IPS-15b (cell line): ENCODE measurements around the gene ABCC1.
A peak's percentile ranks its signal among the peaks of the same experiment; 100 is the strongest.
"Not testable (repeated sequence)": the region's sequence is repeated elsewhere in the genome, so short reads cannot be mapped to it uniquely, and the experiment has no call there.

ENCODE experiments used
- H3K27me3 ChIP-seq: one replicate; pipeline ENCODE4 v1.6.1; 2013; ENCODE audit warnings: low read length; ENCODE audit not compliant: control insufficient read depth, insufficient read depth
- H3K36me3 ChIP-seq: one replicate; pipeline ENCODE4 v1.6.1; 2013; ENCODE audit warnings: low read length; ENCODE audit not compliant: control insufficient read depth, insufficient read depth
- H3K4me1 ChIP-seq: one replicate; pipeline ENCODE4 v1.6.1; 2013; ENCODE audit warnings: mild to moderate bottlenecking, low read length; ENCODE audit not compliant: control insufficient read depth, insufficient read depth
- H3K4me3 ChIP-seq: one replicate; pipeline ENCODE4 v1.5.1; 2013; ENCODE audit warnings: low read depth, low read length
- H3K9ac ChIP-seq: one replicate; pipeline ENCODE4 v1.6.1; 2013; ENCODE audit warnings: low read depth, mild to moderate bottlenecking, low read length
- H3K9me3 ChIP-seq: one replicate; pipeline ENCODE4 v1.6.1; 2013; ENCODE audit warnings: mild to moderate bottlenecking, low read length; ENCODE audit not compliant: control insufficient read depth, insufficient read depth

ABCC1 gene

DNA sequence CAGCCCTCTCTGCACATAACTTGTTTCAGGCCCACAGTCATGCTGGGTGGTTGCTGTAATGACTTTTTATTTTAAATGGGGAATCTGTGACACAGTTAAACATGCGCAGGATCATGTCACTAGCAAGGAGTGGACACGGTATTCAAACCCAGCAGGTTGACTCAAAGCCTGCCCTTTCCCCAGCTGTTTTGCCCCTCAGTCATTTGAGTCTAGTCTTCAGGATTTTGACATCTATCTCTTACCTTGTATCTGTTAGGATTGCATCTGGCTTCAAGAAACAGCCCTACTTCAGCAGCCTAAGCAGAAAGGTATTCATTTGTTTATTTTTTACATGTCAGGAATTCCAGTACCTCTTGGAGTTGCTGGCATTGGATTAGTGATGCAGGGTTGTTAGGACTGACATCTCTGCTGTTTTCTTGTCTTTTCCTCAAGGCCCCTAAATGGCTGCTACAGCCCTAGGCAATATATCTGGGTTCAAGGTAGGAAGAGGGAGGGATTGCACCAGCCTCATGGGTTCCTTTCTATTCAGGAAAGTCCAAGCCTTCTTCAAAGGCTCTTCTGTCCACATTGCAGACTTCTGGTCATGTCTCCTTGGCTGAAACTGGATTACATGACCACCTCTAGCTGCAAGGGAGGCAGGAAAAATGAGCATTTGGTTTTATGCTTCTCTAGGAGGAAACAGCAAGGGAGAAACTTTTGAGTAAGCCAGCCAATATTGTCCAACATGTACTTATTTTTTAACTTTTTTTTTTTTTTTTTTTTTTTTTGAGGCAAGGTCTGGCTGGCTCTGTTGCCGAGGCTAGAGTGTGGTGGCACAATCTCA, 22.8 kb downstream of the ABCC1 start:
- Histone ChIP-seq H3K36me3 (no peaks in the 10 kb centered on the region), H3K27me3 (no peaks in the 10 kb centered on the region), H3K4me3 (peak overlapping the region; percentile 38), H3K9ac (no peak overlapping the region), H3K4me1 (peaks cover 19% of the 10 kb centered on the region), H3K9me3 (no peaks in the 10 kb centered on the region)

DNA sequence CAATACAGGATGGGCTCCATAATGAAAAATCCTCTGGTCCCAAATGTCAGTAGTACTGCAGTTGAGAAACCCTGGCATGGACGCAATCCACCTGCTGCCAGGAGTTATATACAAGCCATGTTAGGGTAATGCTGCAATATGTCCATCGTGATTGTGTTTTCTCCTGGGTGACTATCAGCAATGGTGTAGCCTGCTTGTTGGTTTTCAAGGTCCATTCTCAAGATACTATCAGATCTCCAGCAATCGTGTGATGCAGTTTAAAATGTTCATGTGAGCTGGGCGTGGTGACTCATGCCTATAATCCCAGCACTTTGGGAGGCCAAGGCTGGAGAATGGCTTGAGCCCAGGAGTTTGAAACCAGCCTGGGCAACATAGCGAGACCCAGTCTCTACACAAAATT, 24.0 kb downstream of the ABCC1 start:
- H3K4me3 ChIP-seq, result no peak overlapping the region
- H3K9ac ChIP-seq, result no peak overlapping the region
- no peaks in the 10 kb centered on the region for H3K9me3 ChIP-seq
- no peaks in the 10 kb centered on the region for H3K27me3 ChIP-seq
- peaks cover 19% of the 10 kb centered on the region for H3K4me1 ChIP-seq
- H3K36me3 ChIP-seq, result no peaks in the 10 kb centered on the region

DNA sequence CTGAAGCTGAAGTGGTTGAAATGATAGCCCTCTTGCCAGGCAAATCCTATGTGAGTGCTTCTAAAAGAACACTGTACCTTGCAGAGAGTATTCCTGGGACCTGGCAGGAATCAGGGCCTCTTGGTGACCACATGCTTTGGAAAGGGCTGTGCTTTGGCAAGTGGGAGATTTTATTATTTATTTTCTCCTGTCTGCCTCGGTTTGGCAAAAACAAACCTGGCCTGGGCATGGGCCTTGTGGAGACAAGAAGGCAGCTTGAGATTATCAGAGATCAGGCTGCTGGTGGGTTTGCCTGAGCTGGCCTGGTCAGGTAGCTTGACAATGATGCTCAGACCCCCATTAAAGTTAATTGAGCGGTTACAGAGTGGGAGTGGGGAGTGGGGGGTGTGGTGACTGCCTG, 24.6 kb downstream of the ABCC1 start:
- Histone ChIP-seq H3K36me3 (peaks cover under 1% of the 10 kb centered on the region), H3K4me3 (no peak overlapping the region), H3K9me3 (peaks cover 3% of the 10 kb centered on the region), H3K27me3 (no peaks in the 10 kb centered on the region), H3K9ac (no peak overlapping the region), H3K4me1 (peaks cover 19% of the 10 kb centered on the region)

DNA sequence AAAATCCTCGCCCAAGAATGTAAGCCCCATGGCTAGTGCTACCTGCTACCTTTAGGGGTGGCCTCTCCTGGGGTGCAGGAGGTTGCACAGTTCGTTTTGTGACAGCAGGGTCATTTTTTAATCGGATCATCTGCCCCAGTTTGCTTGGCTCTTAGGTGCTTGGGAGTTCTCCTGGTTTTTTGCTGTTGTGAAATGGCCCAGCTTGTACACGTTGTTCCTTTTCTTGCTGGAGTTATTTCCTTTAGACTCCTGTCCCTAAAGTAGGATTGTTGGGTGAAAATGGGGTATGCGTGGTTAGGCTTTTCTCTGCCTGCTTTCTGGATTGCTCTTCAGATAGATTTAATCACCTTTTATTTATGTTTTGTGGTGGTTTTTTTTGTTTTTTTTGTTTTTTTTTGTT, 25.8 kb downstream of the ABCC1 start:
- peaks cover 7% of the 10 kb centered on the region for H3K36me3 ChIP-seq
- H3K4me1 ChIP-seq, result peaks cover 16% of the 10 kb centered on the region
- H3K27me3 ChIP-seq, result no peaks in the 10 kb centered on the region
- H3K9ac ChIP-seq, result no peak overlapping the region
- no peak overlapping the region for H3K4me3 ChIP-seq
- H3K9me3 ChIP-seq, result peaks cover 14% of the 10 kb centered on the region

DNA sequence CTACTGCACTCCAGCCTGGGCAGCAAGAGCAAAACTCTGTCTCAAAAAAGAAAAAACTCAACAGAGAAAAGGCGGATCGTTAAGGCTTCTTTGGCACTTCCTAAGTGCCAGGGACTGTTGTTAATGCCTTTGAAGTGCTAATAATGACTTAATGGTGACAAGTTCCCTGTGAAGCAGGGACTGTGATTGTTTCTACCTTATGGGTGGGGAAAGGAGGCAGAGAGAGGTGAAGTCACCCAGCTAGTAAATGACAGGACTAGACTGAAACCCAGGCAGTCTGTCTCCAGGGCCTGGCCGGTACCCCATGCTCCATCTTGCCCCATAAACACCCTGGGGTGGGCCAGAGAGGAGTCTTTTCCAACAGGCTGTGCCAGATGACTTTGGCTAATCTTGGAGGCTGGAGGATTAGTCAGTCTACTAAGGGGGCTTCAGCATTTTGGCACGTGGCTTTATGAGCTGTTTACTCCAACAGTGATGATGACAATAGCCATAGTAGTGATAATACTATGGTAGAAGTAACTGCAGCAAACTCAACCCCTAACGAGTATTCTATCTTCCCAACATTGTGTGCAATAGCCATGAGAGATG, 26.9 kb downstream of the ABCC1 start:
- H3K27me3 ChIP-seq, result no peaks in the 10 kb centered on the region
- no peak overlapping the region for H3K9ac ChIP-seq
- H3K9me3 ChIP-seq, result peaks cover 26% of the 10 kb centered on the region
- no peak overlapping the region for H3K4me3 ChIP-seq
- peaks cover 9% of the 10 kb centered on the region for H3K4me1 ChIP-seq
- peaks cover 14% of the 10 kb centered on the region for H3K36me3 ChIP-seq

DNA sequence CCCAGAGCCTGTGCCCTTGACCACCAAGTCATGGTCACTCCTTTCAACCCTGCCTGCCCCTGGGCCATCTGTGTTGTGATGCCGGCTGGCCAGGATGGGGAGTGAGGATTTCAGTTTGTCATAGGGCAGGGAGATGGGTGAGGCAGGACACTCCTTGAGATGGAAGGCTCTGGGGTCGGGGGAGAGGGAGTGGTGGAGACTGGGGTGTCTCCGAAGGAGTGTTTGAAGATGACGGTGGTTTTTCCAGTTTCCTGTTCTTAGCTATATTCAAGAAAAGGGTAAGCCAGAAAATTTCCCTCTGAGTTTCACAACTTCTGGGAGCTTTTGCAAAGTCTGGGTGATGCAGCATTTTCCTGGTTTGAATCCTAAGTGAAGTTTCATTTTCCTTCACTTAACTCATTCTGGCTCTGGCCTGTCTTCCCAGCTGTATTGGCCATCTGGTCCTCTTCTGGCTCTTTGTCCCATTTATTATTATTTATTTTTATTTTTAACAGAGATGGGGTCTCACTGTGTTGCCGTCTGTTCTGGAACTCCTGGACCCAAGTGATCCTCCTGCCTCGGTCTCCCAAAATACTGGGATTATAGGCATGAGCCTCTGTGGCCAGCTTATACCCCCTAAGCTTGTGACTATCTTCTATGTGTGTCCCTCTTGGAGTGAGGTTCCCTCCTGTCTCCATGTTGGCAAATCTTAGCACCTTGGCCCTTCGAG, 27.7 kb downstream of the ABCC1 start:
- Histone ChIP-seq H3K9ac (no peak overlapping the region), H3K9me3 (peaks cover 27% of the 10 kb centered on the region), H3K27me3 (no peaks in the 10 kb centered on the region), H3K4me3 (no peak overlapping the region), H3K4me1 (peaks cover 9% of the 10 kb centered on the region), H3K36me3 (peaks cover 19% of the 10 kb centered on the region)

DNA sequence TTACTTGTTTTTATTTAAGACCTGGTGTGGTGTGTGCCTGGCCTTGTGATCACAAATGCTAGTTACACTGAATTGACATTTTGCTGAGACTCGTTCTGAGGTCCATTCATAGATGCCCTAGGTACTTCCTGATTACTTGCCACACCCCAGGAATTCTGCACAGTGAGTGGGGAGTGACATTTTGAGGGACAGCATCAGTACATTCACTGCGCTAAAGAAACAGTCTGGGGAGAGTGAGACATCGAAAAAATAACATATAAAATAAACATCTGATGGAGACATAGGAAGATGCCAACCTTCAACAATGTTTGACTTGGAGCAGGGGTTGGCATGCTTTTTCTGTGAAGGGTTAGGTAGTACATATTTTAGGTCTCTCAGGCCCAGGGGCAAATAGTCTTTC, 30.4 kb downstream of the ABCC1 start:
- no peaks in the 10 kb centered on the region for H3K27me3 ChIP-seq
- no peak overlapping the region for H3K9ac ChIP-seq
- no peak overlapping the region for H3K4me3 ChIP-seq
- peaks cover 27% of the 10 kb centered on the region for H3K9me3 ChIP-seq
- peaks cover 9% of the 10 kb centered on the region for H3K4me1 ChIP-seq
- H3K36me3 ChIP-seq, result peaks cover 19% of the 10 kb centered on the region

DNA sequence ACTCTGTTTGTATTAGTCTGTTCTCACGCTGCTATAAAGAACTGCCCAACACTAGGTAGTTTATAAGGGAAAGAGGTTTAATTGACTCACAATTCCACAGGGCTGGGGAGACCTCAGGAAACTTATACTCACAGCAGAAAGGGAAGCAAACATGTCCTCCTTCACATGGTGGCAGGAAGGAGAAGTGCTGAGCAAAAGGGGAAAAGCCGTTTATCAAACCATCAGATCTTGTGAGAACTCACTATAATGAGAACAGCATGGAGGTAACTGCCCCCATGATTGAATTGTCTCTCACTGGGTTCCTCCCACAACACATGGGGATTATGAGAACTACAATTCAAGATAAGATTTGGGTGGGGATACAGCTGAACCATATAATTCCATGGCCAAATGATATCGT, 30.9 kb downstream of the ABCC1 start:
- Histone ChIP-seq H3K4me3 (no peak overlapping the region), H3K9me3 (peaks cover 27% of the 10 kb centered on the region), H3K27me3 (no peaks in the 10 kb centered on the region), H3K36me3 (peaks cover 19% of the 10 kb centered on the region), H3K9ac (no peak overlapping the region), H3K4me1 (peaks cover 5% of the 10 kb centered on the region)

DNA sequence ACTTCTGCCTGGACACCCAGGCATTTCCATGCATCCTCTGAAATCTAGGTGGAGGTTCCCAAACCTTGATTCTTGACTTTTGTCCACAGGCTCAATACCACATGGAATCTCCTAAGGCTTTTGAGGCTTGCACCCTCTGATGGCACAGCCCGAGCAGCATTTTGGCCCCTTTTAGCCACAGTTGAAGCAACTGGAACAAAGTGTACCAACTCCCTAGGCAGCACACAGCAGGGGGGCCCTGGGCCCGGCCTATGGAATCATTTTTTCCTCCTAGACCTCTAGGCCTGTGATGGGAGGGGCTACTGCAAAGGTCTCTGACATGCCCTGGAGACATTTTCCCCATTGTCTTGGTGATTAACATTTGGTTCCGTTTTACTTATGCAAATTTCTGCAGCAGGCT, 32.0 kb downstream of the ABCC1 start:
- peaks cover 19% of the 10 kb centered on the region for H3K36me3 ChIP-seq

DNA sequence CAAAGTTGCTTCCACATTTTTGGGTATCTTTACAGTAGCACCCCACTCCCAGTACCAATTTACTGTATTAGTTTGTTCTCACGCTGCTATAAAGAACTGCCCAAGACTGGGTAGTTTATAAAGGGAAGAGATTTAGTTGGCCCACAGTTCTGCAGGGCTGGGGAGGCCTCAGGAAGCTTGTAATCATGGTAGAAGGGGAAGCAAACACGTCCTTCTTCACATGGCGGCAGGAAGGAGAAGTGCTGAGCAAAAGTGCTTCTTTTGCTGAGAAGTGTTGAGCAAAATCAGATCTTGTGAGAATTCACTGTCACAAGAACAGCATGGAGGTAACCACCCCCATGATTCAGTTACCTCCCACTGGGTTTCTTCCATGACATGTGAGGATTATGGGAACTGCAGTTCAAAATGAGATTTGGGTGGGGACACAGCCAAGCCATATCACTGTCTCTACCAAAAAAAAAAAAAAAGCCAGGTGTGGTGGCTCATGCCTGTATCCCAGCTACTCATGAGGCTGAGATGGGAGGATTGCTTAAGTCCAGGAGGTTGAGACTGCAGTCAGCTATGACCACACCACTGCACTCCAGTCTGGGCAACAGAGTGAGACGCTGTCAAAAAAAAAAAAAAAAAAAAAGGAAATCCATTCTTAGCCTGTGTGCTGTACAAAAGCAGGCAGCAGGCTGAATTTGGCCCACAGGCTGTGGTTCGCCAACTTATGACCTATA, 32.9 kb downstream of the ABCC1 start:
- Histone ChIP-seq H3K9me3 (peaks cover 27% of the 10 kb centered on the region), H3K36me3 (peaks cover 23% of the 10 kb centered on the region)
- not testable (repeated sequence) for H3K27me3 ChIP-seq, H3K4me1 ChIP-seq, H3K4me3 ChIP-seq, H3K9ac ChIP-seq

More for the DNA sequence above, 32.0 kb downstream of the ABCC1 start:
- no peaks in the 10 kb centered on the region for H3K27me3 ChIP-seq
- no peak overlapping the region for H3K4me3 ChIP-seq
- peaks cover 3% of the 10 kb centered on the region for H3K4me1 ChIP-seq
- H3K9ac ChIP-seq, result no peak overlapping the region
- H3K9me3 ChIP-seq, result peaks cover 27% of the 10 kb centered on the region

DNA sequence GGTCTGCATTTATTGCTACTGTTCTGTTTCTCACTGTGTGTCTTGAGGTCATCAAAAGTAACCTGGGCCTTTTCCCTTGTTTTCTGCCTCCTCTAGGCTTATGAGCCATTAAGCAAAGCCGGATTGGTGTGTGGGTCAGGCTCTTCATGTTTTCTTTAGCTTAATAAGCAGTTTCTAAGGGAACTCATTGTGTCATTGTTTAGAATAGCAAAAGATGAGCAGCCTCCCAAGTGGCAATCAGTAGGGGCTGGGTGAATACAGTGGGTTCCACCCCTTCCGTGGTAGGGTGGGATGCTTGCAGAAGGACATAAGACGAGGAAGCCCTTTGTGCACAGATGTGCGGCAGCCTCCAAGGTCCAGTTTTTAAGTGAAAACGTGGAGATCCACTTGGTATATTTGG, 34.5 kb downstream of the ABCC1 start:
- Histone ChIP-seq H3K4me1 (peaks cover 5% of the 10 kb centered on the region), H3K9ac (no peak overlapping the region), H3K27me3 (no peaks in the 10 kb centered on the region), H3K9me3 (peaks cover 24% of the 10 kb centered on the region), H3K36me3 (peaks cover 23% of the 10 kb centered on the region), H3K4me3 (no peak overlapping the region)
